Activated naive CD4-positive, alpha-beta T cell treated with anti-CD3 and anti-CD28 coated beads for 36 hours (primary cell): ENCODE measurements around the gene KIF24. TPM values are rescaled to one million over a fixed set of nuclear protein-coding genes. Genes with fewer than 3 reads are reported as not detected.

ENCODE experiments used
- CTCF ChIA-PET: fragments of 350-600 bp; sonication (Branson Sonifier 250); formaldehyde crosslinking; loops from one replicate; lab custom pipeline; 2021; ENCODE audit warnings: antibody characterized with exemption; lab: Charles Lee
- DNase-seq: peaks from one replicate; pipeline ENCODE4 v3.0.0-alpha.2; 2020
- H3K27ac Mint-ChIP-seq: one replicate; pipeline ENCODE4 v1.8.0; 2021; ENCODE audit warnings: mild to moderate bottlenecking, mixed read lengths
- H3K27me3 Mint-ChIP-seq: one replicate; pipeline ENCODE4 v1.8.0; 2021; ENCODE audit warnings: low read depth, mixed read lengths
- H3K36me3 Mint-ChIP-seq: one replicate; pipeline ENCODE4 v1.8.0; 2021; ENCODE audit warnings: low read depth, mixed read lengths
- H3K4me1 Mint-ChIP-seq: one replicate; pipeline ENCODE4 v1.8.0; 2021; ENCODE audit warnings: low read depth, mixed read lengths
- H3K4me3 Mint-ChIP-seq: one replicate; pipeline ENCODE4 v1.8.0; 2021; ENCODE audit warnings: mild to moderate bottlenecking, moderate library complexity, mixed read lengths
- H3K9me3 Mint-ChIP-seq: one replicate; pipeline ENCODE4 v1.8.0; 2021; ENCODE audit warnings: mixed read lengths
- intact Hi-C: fragments of 100-400 bp; cut with micrococcal nuclease; formaldehyde crosslinking; loops from one replicate; pipeline ENCODE4 v1.15.1; 2023
- total RNA-seq, 2 experiments: library from RNA; stranded (reverse); gene quantifications; one replicate each; pipeline ENCODE4 v1.2.3, GENCODE V29; 2021

The KIF24 gene
- total RNA-seq, 2 experiments from 2014 or later: 4.2 to 4.5 TPM

GRCh38 chr9:34335376-34335775, 6.3 kb upstream of the KIF24 start:
- Mint-ChIP-seq H3K4me3 (no peak overlapping the region), H3K4me1 (peaks cover 38% of the 10 kb centered on the region), H3K27me3 (no peaks in the 10 kb centered on the region), H3K36me3 (peaks cover 6% of the 10 kb centered on the region), H3K9me3 (no peaks in the 10 kb centered on the region), H3K27ac (no peak overlapping the region)
- intact Hi-C loops: loop anchor here (10.0 kb wide), 1 partner anchor 269 kb away; no protein-coding TSS in a partner anchor
- CTCF ChIA-PET: interaction anchor here (1.1 to 6.2 kb wide), 3 partner anchors 43 to 277 kb away, joined by 3 to 89 read pairs (median 4); partner anchors contain the start of genes MYORG and RPP25L
- no peak for DNase-seq

GRCh38 chr9:34334916-34335315, 5.8 kb upstream of the KIF24 start:
- no peaks in the 10 kb centered on the region for H3K27me3 Mint-ChIP-seq
- CTCF ChIA-PET: interaction anchor here (0.5 to 6.2 kb wide), 5 partner anchors 43 to 355 kb away, joined by 3 to 89 read pairs (median 6); partner anchors contain the start of genes MYORG and RPP25L
- intact Hi-C loops: loop anchor here (5.0 to 10.0 kb wide), 2 partner anchors 167 to 270 kb away; no protein-coding TSS in a partner anchor
- no peaks in the 10 kb centered on the region for H3K9me3 Mint-ChIP-seq
- no peak overlapping the region for H3K4me3 Mint-ChIP-seq
- no peak overlapping the region for H3K27ac Mint-ChIP-seq
- DNase-seq: no peak
- H3K36me3 Mint-ChIP-seq: peaks cover 4% of the 10 kb centered on the region
- peaks cover 42% of the 10 kb centered on the region for H3K4me1 Mint-ChIP-seq

- H3K36me3 Mint-ChIP-seq: peaks cover 4% of the 10 kb centered on the region
- no peak overlapping the region for H3K27ac Mint-ChIP-seq
- no peak for DNase-seq
- CTCF ChIA-PET: interaction anchor here (0.5 to 6.2 kb wide), 4 partner anchors 44 to 354 kb away, joined by 4 to 89 read pairs (median 6); partner anchors contain the start of gene MYORG
- H3K4me1 Mint-ChIP-seq: peaks cover 44% of the 10 kb centered on the region
- intact Hi-C loops: loop anchor here (5.0 to 10.0 kb wide), 2 partner anchors 168 to 270 kb away; no protein-coding TSS in a partner anchor
- no peaks in the 10 kb centered on the region for H3K9me3 Mint-ChIP-seq
- H3K4me3 Mint-ChIP-seq: no peak overlapping the region
- no peaks in the 10 kb centered on the region for H3K27me3 Mint-ChIP-seq
These were observed 5.3 kb upstream of the KIF24 start for GRCh38 chr9:34334337-34334824.

GRCh38 chr9:34333836-34334235, 4.8 kb upstream of the KIF24 start:
- intact Hi-C loops: loop anchor here (5.0 to 10.0 kb wide), 2 partner anchors 168 to 271 kb away; no protein-coding TSS in a partner anchor
- Mint-ChIP-seq H3K4me1 (peaks cover 44% of the 10 kb centered on the region), H3K4me3 (no peak overlapping the region), H3K36me3 (peaks cover 4% of the 10 kb centered on the region), H3K9me3 (no peaks in the 10 kb centered on the region), H3K27ac (no peak overlapping the region), H3K27me3 (no peaks in the 10 kb centered on the region)
- DNase-seq: no peak
- CTCF ChIA-PET: interaction anchor here (0.7 to 6.2 kb wide), 3 partner anchors 44 to 70 kb away, joined by 3 to 89 read pairs (median 6); partner anchors contain the start of gene MYORG

- Mint-ChIP-seq H3K9me3 (no peaks in the 10 kb centered on the region), H3K27ac (peak overlapping the region; percentile 0), H3K36me3 (peaks cover 2% of the 10 kb centered on the region), H3K4me1 (peaks cover 49% of the 10 kb centered on the region), H3K27me3 (no peaks in the 10 kb centered on the region), H3K4me3 (no peak overlapping the region)
- CTCF ChIA-PET: interaction anchor here (0.6 to 6.2 kb wide), 8 partner anchors 40 to 717 kb away, joined by 3 to 89 read pairs (median 3); partner anchors contain the start of genes MYORG and UBAP2
- intact Hi-C loops: loop anchor here (1.0 to 10.0 kb wide), 3 partner anchors 47 to 272 kb away; no protein-coding TSS in a partner anchor
- DNase-seq: peak; percentile 16
These were observed 3.3 kb upstream of the KIF24 start for GRCh38 chr9:34332076-34332964.

- H3K27ac Mint-ChIP-seq: peak overlapping the region; percentile 41
- H3K27me3 Mint-ChIP-seq: no peaks in the 10 kb centered on the region
- CTCF ChIA-PET: interaction anchor here (1.2 to 6.2 kb wide), 3 partner anchors 47 to 260 kb away, joined by 3 to 89 read pairs (median 4); partner anchors contain the start of gene MYORG
- H3K36me3 Mint-ChIP-seq: peaks cover 2% of the 10 kb centered on the region
- H3K9me3 Mint-ChIP-seq: no peaks in the 10 kb centered on the region
- DNase-seq: no peak
- H3K4me1 Mint-ChIP-seq: peaks cover 54% of the 10 kb centered on the region
- H3K4me3 Mint-ChIP-seq: no peak overlapping the region
- intact Hi-C loops: loop anchor here (5.0 to 10.0 kb wide), 2 partner anchors 171 to 274 kb away; no protein-coding TSS in a partner anchor
These were observed 2.1 kb upstream of the KIF24 start for GRCh38 chr9:34331196-34331595.

GRCh38 chr9:34328500-34328986, 525 bp downstream of the KIF24 start:
- H3K27ac Mint-ChIP-seq: peak overlapping the region; percentile 94
- peaks cover 2% of the 10 kb centered on the region for H3K36me3 Mint-ChIP-seq
- no peaks in the 10 kb centered on the region for H3K9me3 Mint-ChIP-seq
- peak overlapping the region; percentile 88 for H3K4me3 Mint-ChIP-seq
- no peak for DNase-seq
- no peaks in the 10 kb centered on the region for H3K27me3 Mint-ChIP-seq
- intact Hi-C loops: loop anchor here (2.0 to 10.0 kb wide), 4 partner anchors 48 to 746 kb away; partner anchors contain the start of genes FANCG, MYORG, SIGMAR1 and VCP
- CTCF ChIA-PET: interaction anchor here (0.9 to 1.5 kb wide), 3 partner anchors 51 to 306 kb away, joined by 3 to 5 read pairs (median 3); no protein-coding TSS in a partner anchor
- H3K4me1 Mint-ChIP-seq: peaks cover 38% of the 10 kb centered on the region

GRCh38 chr9:34326690-34327089, 2.4 kb downstream of the KIF24 start:
- intact Hi-C loops: loop anchor here (5.0 to 10.0 kb wide), 2 partner anchors 311 to 748 kb away; partner anchors contain the start of genes FANCG, SIGMAR1 and VCP
- no peak for DNase-seq
- CTCF ChIA-PET: no interaction called here
- peaks cover 27% of the 10 kb centered on the region for H3K4me1 Mint-ChIP-seq
- H3K36me3 Mint-ChIP-seq: peaks cover 2% of the 10 kb centered on the region
- H3K27ac Mint-ChIP-seq: no peak overlapping the region
- no peaks in the 10 kb centered on the region for H3K9me3 Mint-ChIP-seq
- H3K27me3 Mint-ChIP-seq: no peaks in the 10 kb centered on the region
- H3K4me3 Mint-ChIP-seq: no peak overlapping the region

- peaks cover under 1% of the 10 kb centered on the region for H3K36me3 Mint-ChIP-seq
- intact Hi-C loops: loop anchor here (10.0 kb wide), 1 partner anchor 752 kb away; the partner anchor contains the start of genes FANCG and VCP
- CTCF ChIA-PET: no interaction called here
- no peak overlapping the region for H3K4me3 Mint-ChIP-seq
- H3K27ac Mint-ChIP-seq: no peak overlapping the region
- no peaks in the 10 kb centered on the region for H3K9me3 Mint-ChIP-seq
- H3K4me1 Mint-ChIP-seq: peaks cover 7% of the 10 kb centered on the region
- H3K27me3 Mint-ChIP-seq: no peaks in the 10 kb centered on the region
- no peak for DNase-seq
These were observed 6.0 kb downstream of the KIF24 start for GRCh38 chr9:34322899-34323591.

GRCh38 chr9:34321451-34321850, 7.6 kb downstream of the KIF24 start:
- CTCF ChIA-PET: interaction anchor here (0.6 kb wide), 2 partner anchors 26 to 698 kb away, joined by 3 read pairs; no protein-coding TSS in a partner anchor
- intact Hi-C loops: loop anchor here (10.0 kb wide), 1 partner anchor 753 kb away; the partner anchor contains the start of genes FANCG and VCP
- no peak for DNase-seq

GRCh38 chr9:34318163-34318790, 10.8 kb downstream of the KIF24 start:
- CTCF ChIA-PET: interaction anchor here (0.7 to 1.1 kb wide), 3 partner anchors 111 to 173 kb away, joined by 3 to 4 read pairs (median 3); no protein-coding TSS in a partner anchor
- Mint-ChIP-seq H3K4me3 (no peak overlapping the region), H3K36me3 (peaks cover 4% of the 10 kb centered on the region), H3K27me3 (no peaks in the 10 kb centered on the region), H3K27ac (no peak overlapping the region), H3K9me3 (no peaks in the 10 kb centered on the region), H3K4me1 (no peaks in the 10 kb centered on the region)
- intact Hi-C loops: no loop called here
- no peak for DNase-seq

More at GRCh38 chr9:34321451-34321850, 7.6 kb downstream of the KIF24 start:
- no peak overlapping the region for H3K4me3 Mint-ChIP-seq
- no peaks in the 10 kb centered on the region for H3K9me3 Mint-ChIP-seq
- H3K27ac Mint-ChIP-seq: no peak overlapping the region
- peaks cover 2% of the 10 kb centered on the region for H3K36me3 Mint-ChIP-seq
- H3K4me1 Mint-ChIP-seq: peaks cover 2% of the 10 kb centered on the region
- H3K27me3 Mint-ChIP-seq: no peaks in the 10 kb centered on the region
